ENCODE results near the gene CISD3. TPM values are rescaled to one million over a fixed set of nuclear protein-coding genes. Genes with fewer than 3 reads are reported as not detected.

Gene CISD3
- total and polyA plus RNA-seq, 2 of the 8 experiments (the other 6 are each of a cell fraction or from before 2014, with no cell fraction given), result 9.4 to 11.1 TPM

GRCh38 chr17:38698760-38699159, 31.4 kb upstream of the CISD3 start:
- Histone ChIP-seq H3K79me1 (ENCODE audit: low read depth, low read length) (no peaks in the 10 kb centered on the region), H4K8ac (ENCODE audit: extremely low read depth, insufficient read depth, low read length) (no peak overlapping the region), H3K36me3 (ENCODE audit: control insufficient read depth in 2 of 4, insufficient read depth in 4 of 4, low read length in 3 of 4) (no peaks in the 10 kb centered on the region), H3K23ac (ENCODE audit: insufficient read length) (no peak overlapping the region), H3K27ac (ENCODE audit: low read depth, low read length) (no peak overlapping the region), H2BK15ac (ENCODE audit: low read length) (no peak overlapping the region), H3K9me3 (ENCODE audit: insufficient read depth in 2 of 2, low read depth in 1 of 2, low read length in 1 of 2) (no peaks in the 10 kb centered on the region), H2BK120ac (replicated peaks; ENCODE audit: low read depth, low read length) (no peak overlapping the region), H3K4me3 (ENCODE audit: extremely low read depth in 1 of 4, insufficient read depth in 2 of 4, low read depth in 3 of 4, low read length in 4 of 4) (no peak overlapping the region), H2BK5ac (ENCODE audit: low read depth, low read length) (no peak overlapping the region), H3K23me2 (ENCODE audit: low read depth, low read length) (peaks cover 7% of the 10 kb centered on the region; the same call in 1 of the 2 replicates), H4K20me1 (replicated peaks in 1 of 2; ENCODE audit: control insufficient read depth in 1 of 2, insufficient read depth in 2 of 2, low read length in 2 of 2) (peaks cover 0 to 16% of the 10 kb centered on the region in 2 experiments), H3K4ac (replicated peaks; ENCODE audit: insufficient read length, low read depth, low read length) (no peak overlapping the region), H3K4me2 (ENCODE audit: insufficient read depth in 1 of 2, low read depth in 2 of 2, low read length in 2 of 2) (no peak overlapping the region), H2AK5ac (ENCODE audit: low read depth, low read length) (peak overlapping the region; percentile 75; the same call in 1 of the 2 replicates), H3K9ac (replicated peaks in 1 of 4; ENCODE audit: extremely low read depth in 1 of 4, low read depth in 3 of 4, low read length in 3 of 4) (no peak overlapping the region), H2BK12ac (ENCODE audit: low read depth, low read length) (peak overlapping the region; percentile 50; the same call in 1 of the 2 replicates), H3K18ac (ENCODE audit: extremely low read depth, low read length) (no peak overlapping the region), H3K56ac (replicated peaks; ENCODE audit: insufficient read length, low read depth, low read length) (no peak overlapping the region), H3K27me3 (replicated peaks in 1 of 4; ENCODE audit: control insufficient read depth in 3 of 4, extremely low read depth in 1 of 4, insufficient read depth in 3 of 4, low read length in 3 of 4) (peaks cover 27 to 67% (median 62%) of the 10 kb centered on the region in 4 experiments), H2BK20ac (ENCODE audit: low read length) (peak overlapping the region; percentile 61; the same call in 1 of the 2 replicates), H2AFZ (ENCODE audit: low read length) (no peak overlapping the region), H4K91ac (replicated peaks; ENCODE audit: insufficient read length, low read length) (no peak overlapping the region), H3K79me2 (ENCODE audit: control insufficient read depth in 1 of 2, insufficient read depth in 2 of 2, low read length in 2 of 2) (no peaks in the 10 kb centered on the region), H3K4me1 (replicated peaks in 1 of 4; ENCODE audit: control insufficient read depth in 3 of 4, insufficient read depth in 4 of 4, low read length in 3 of 4) (peaks cover 8 to 21% (median 15%) of the 10 kb centered on the region in 4 experiments), H3K14ac (ENCODE audit: insufficient read length) (no peak overlapping the region), H4K5ac (ENCODE audit: insufficient read length, low read depth, low read length) (no peak overlapping the region)
- WGBS, 2 experiments (ENCODE audit: extremely low coverage in 1 of 2, insufficient coverage in 1 of 2, insufficient read length in 1 of 2, insufficient replicate concordance in 2 of 2, low coverage in 1 of 2, low lambda C conversion rate in 2 of 2, missing lambda C conversion rate in 1 of 2), result 83% methylated on average over 4 of the region's 5 CpGs; no CpG with 5 or more reads in 1 of the 2 experiments
- TF ChIP-seq POLR2AphosphoS5 (IDR thresholded peaks at IDR 0.05; ENCODE audit: low read depth, low read length) (no peak), CBX5 (IDR thresholded peaks at IDR 0.05; ENCODE audit: low read depth, low read length) (no peak), ATF2 (IDR thresholded peaks at IDR 0.05; ENCODE audit: low read length) (no peak), JUND (IDR thresholded peaks at IDR 0.05; ENCODE audit: low read length) (no peak), RFX5 (IDR thresholded peaks at IDR 0.05; ENCODE audit: borderline replicate concordance, low read depth, low read length) (no peak), NANOG (IDR thresholded peaks at IDR 0.05; ENCODE audit: insufficient read depth, low read depth, low read length, poor library complexity, severe bottlenecking) (no peak), RNF2 (IDR thresholded peaks at IDR 0.05; ENCODE audit: borderline replicate concordance, low read depth, low read length, missing control alignments, poor library complexity, severe bottlenecking) (no peak), SUZ12 (IDR thresholded peaks at IDR 0.05; ENCODE audit: low read length) (no peak), GTF2F1 (IDR thresholded peaks at IDR 0.05; ENCODE audit: borderline replicate concordance, low read depth, low read length) (no peak), GABPA (IDR thresholded peaks at IDR 0.05; ENCODE audit: borderline replicate concordance, insufficient read depth, low read length) (no peak), ASH2L (IDR thresholded peaks at IDR 0.05; ENCODE audit: low read length) (no peak)
- POLR2A ChIA-PET (ENCODE audit: partially characterized antibody), result interaction anchor here (1.2 to 1.3 kb wide), 2 partner anchors 10 to 248 kb away, joined by 4 read pairs; no protein-coding TSS in a partner anchor
- CTCF ChIA-PET (ENCODE audit: partially characterized antibody), result interaction anchor here (0.5 to 2.4 kb wide), 7 partner anchors 8 to 38 kb away, joined by 3 to 12 read pairs (median 5); no protein-coding TSS in a partner anchor
- DNase-seq (ENCODE audit: low read depth in 1 of 2, low spot score in 2 of 2) (no peak), FAIRE-seq (no peak)

Data from H1 (cell line).